IMR-90 (cell line): ENCODE measurements around the gene ARHGEF16. TPM values are rescaled to one million over a fixed set of nuclear protein-coding genes. Genes with fewer than 3 reads are reported as not detected.

Experiments used
- ATAC-seq: fragments of 200-7000 bp; cut with Tn5 transposase; 2 replicates; pipeline ENCODE4 v1.9.1; 2020; ENCODE audit warnings: low read depth, mild to moderate bottlenecking, moderate library complexity
- BruUV-seq: library from RNA; stranded (reverse); fragments of 400-500 nt; replicated peaks from 2 replicates; lab custom pipeline; 2021; lab: Mats Ljungman, UMichigan
- CTCF ChIA-PET: fragments of 300-600 bp; formaldehyde crosslinking; extraction: SDS; loops from one replicate; lab custom pipeline; 2021; ENCODE audit warnings: antibody characterized with exemption; lab: Yijun Ruan, JAX
- POLR2A ChIA-PET: fragments of 300-600 bp; sonication (Branson Sonifier 250); formaldehyde crosslinking; loops from one replicate; lab custom pipeline; 2022; ENCODE audit warnings: antibody characterized with exemption; ENCODE audit not compliant: unreplicated experiment; lab: Charles Lee
- DNase-seq: peaks from one replicate; pipeline ENCODE4 v3.0.0; 2013
- H2AFZ ChIP-seq: replicated peaks from 2 replicates; pipeline ENCODE3; 2013; ENCODE audit warnings: low read length, mild to moderate bottlenecking; ENCODE audit not compliant: poor library complexity
- H2AK5ac ChIP-seq: 2 replicates; pipeline ENCODE4 v1.6.1; 2013; ENCODE audit warnings: low read depth, low read length, inconsistent platforms
- H2AK9ac ChIP-seq: replicated peaks from 2 replicates; pipeline ENCODE3; 2013; ENCODE audit warnings: mild to moderate bottlenecking, low read depth, low read length, moderate library complexity; ENCODE audit not compliant: poor library complexity
- H2BK120ac ChIP-seq: 2 replicates; pipeline ENCODE4 v1.6.1; 2013; ENCODE audit warnings: low read depth, low read length, inconsistent platforms
- H2BK15ac ChIP-seq: 3 replicates; pipeline ENCODE4 v1.6.1; 2013; ENCODE audit warnings: low read depth, low read length, inconsistent platforms
- H2BK20ac ChIP-seq: 2 replicates; pipeline ENCODE4 v1.6.1; 2013; ENCODE audit warnings: low read depth, mild to moderate bottlenecking, inconsistent platforms, low read length, moderate library complexity
- H2BK5ac ChIP-seq: 2 replicates; pipeline ENCODE4 v1.6.1; 2013; ENCODE audit warnings: mild to moderate bottlenecking, low read depth, low read length, inconsistent platforms; ENCODE audit not compliant: poor library complexity, severe bottlenecking
- H3K14ac ChIP-seq: replicated peaks from 2 replicates; pipeline ENCODE4 v1.6.1; 2013; ENCODE audit warnings: low read depth, low read length, inconsistent platforms
- H3K18ac ChIP-seq: 2 replicates; pipeline ENCODE4 v1.6.1; 2013; ENCODE audit warnings: low read depth, low read length, control low read depth
- H3K23ac ChIP-seq: 2 replicates; pipeline ENCODE4 v1.6.1; 2013; ENCODE audit warnings: low read depth, low read length, inconsistent platforms
- H3K27ac ChIP-seq: 2 replicates; pipeline ENCODE4 v1.5.1; 2013; ENCODE audit warnings: mild to moderate bottlenecking, control low read depth, low read length; ENCODE audit not compliant: insufficient read depth
- H3K27me3 ChIP-seq: 2 replicates; pipeline ENCODE4 v1.6.1; 2013; ENCODE audit warnings: low read length; ENCODE audit not compliant: control insufficient read depth, insufficient read depth
- H3K36me3 ChIP-seq: 2 replicates; pipeline ENCODE4 v1.6.1; 2013; ENCODE audit warnings: low read length, mixed read lengths; ENCODE audit not compliant: control insufficient read depth, insufficient read depth
- H3K4ac ChIP-seq: 2 replicates; pipeline ENCODE4 v1.6.1; 2013; ENCODE audit warnings: low read depth, low read length, inconsistent platforms
- H3K4me1 ChIP-seq: 2 replicates; pipeline ENCODE4 v1.6.1; 2013; ENCODE audit warnings: low read length, mixed read lengths; ENCODE audit not compliant: control insufficient read depth, insufficient read depth
- H3K4me2 ChIP-seq: 2 replicates; pipeline ENCODE4 v1.6.1; 2013; ENCODE audit warnings: low read depth, mild to moderate bottlenecking, control low read depth, low read length, moderate library complexity
- H3K4me3 ChIP-seq: 2 replicates; pipeline ENCODE4 v1.5.1; 2013; ENCODE audit warnings: low read depth, mild to moderate bottlenecking, control low read depth, low read length, moderate library complexity; ENCODE audit not compliant: insufficient read depth
- H3K56ac ChIP-seq: 2 replicates; pipeline ENCODE4 v1.6.1; 2013; ENCODE audit warnings: low read length, inconsistent platforms; ENCODE audit not compliant: insufficient read depth; ENCODE audit errors: extremely low read depth
- H3K79me1 ChIP-seq, 2 experiments: 2 replicates each; pipeline ENCODE4 v1.6.1; 2013; ENCODE audit warnings: low read length in 2 of 2, inconsistent platforms in 1 of 2, low read depth in 1 of 2
- H3K9ac ChIP-seq: 2 replicates; pipeline ENCODE4 v1.6.1; 2013; ENCODE audit warnings: low read depth, low read length, control low read depth
- H3K9me1 ChIP-seq: 2 replicates; pipeline ENCODE4 v1.6.1; 2013; ENCODE audit warnings: low read length, inconsistent platforms; ENCODE audit not compliant: insufficient read depth
- H3K9me3 ChIP-seq: 2 replicates; pipeline ENCODE4 v1.6.1; 2013; ENCODE audit warnings: low read length; ENCODE audit not compliant: control insufficient read depth, insufficient read depth
- H4K20me1 ChIP-seq: 2 replicates; pipeline ENCODE4 v1.6.1; 2013; ENCODE audit warnings: low read length, inconsistent platforms; ENCODE audit not compliant: insufficient read depth
- H4K5ac ChIP-seq: 2 replicates; pipeline ENCODE4 v1.6.1; 2013; ENCODE audit warnings: mild to moderate bottlenecking, low read depth, low read length, control low read depth
- H4K8ac ChIP-seq, 2 experiments: 2 replicates each; pipeline ENCODE4 v1.6.1; 2013; ENCODE audit warnings: low read depth in 2 of 2, low read length in 2 of 2, control low read depth in 1 of 2, inconsistent platforms in 1 of 2
- H4K91ac ChIP-seq: 2 replicates; pipeline ENCODE4 v1.6.1; 2013; ENCODE audit warnings: low read depth, low read length, inconsistent platforms; ENCODE audit not compliant: insufficient read depth
- BHLHE40 ChIP-seq: fragments of 150-350 bp; IDR thresholded peaks from 2 replicates; pipeline ENCODE4 v1.6.1; 2016; ENCODE audit warnings: mild to moderate bottlenecking, low read depth, low read length
- CHD1 ChIP-seq: IDR thresholded peaks from 2 replicates; pipeline ENCODE4 v1.6.1; 2012; ENCODE audit warnings: low read depth, low read length, improper control_type of control experiment
- MAFK ChIP-seq: IDR thresholded peaks from 2 replicates; pipeline ENCODE4 v1.6.1; 2012; ENCODE audit warnings: low read depth, low read length, improper control_type of control experiment
- MAZ ChIP-seq: IDR thresholded peaks from 2 replicates; pipeline ENCODE4 v1.6.1; 2012; ENCODE audit warnings: low read depth, mild to moderate bottlenecking, low read length, improper control_type of control experiment, moderate library complexity, borderline replicate concordance
- USF2 ChIP-seq: fragments of 150-350 bp; IDR thresholded peaks from 2 replicates; pipeline ENCODE4 v1.6.1; 2017; ENCODE audit warnings: mild to moderate bottlenecking, antibody characterized with exemption, low read length, low read depth
- WGBS, 2 experiments: methylation state at CpG; one replicate each; pipeline versions ENCODE4 v1.1.5 to v1.1.7; 2013; ENCODE audit warnings: missing lambda C conversion rate in 2 of 2; ENCODE audit not compliant: insufficient read length in 1 of 2; ENCODE audit errors: extremely low coverage in 2 of 2; 5-methylcytosine and 5-hydroxymethylcytosine counted together
- dilution Hi-C: fragments of 300-500 bp; cut with HindIII; formaldehyde crosslinking; loops from one replicate; pipeline ENCODE4 v1.14.3; 2018; ENCODE audit warnings: low sequenced_read_pairs; ENCODE audit not compliant: unreplicated experiment
- in situ Hi-C: fragments of 300-500 bp; cut with MboI; formaldehyde crosslinking; loops from 3 replicates; pipeline ENCODE4 v1.14.3; 2019; ENCODE audit warnings: low sequenced_read_pairs, inconsistent platforms, mixed read lengths
- intact Hi-C: fragments of 100-400 bp; cut with micrococcal nuclease; formaldehyde crosslinking; loops from 2 replicates; pipeline ENCODE4 v1.10.0; 2022
- polyA plus RNA-seq, 3 experiments: library from polyadenylated mRNA; depleted of rRNA; stranded (reverse); fragments of >200 nt; gene quantifications; 2 replicates each; pipeline ENCODE4 v1.2.3, GENCODE V29; 2012; ENCODE audit warnings: low replicate concordance in 1 of 3
- total RNA-seq: library from RNA; depleted of rRNA; stranded (reverse); fragments of >200 nt; gene quantifications from 2 replicates; pipeline ENCODE4 v1.2.3, GENCODE V29; 2012
- TF ChIP-seq, protein P1 (sequence below): conservative IDR thresholded peaks from 2 replicates; pipeline ENCODE4 v1.5.1; 2012; ENCODE audit warnings: mild to moderate bottlenecking, low read depth, low read length, improper control_type of control experiment

ARHGEF16 gene
- total and polyA plus RNA-seq, 2 of the 4 experiments (the other 2 are of a cell fraction) = 0.18 to 0.39 TPM

DNA sequence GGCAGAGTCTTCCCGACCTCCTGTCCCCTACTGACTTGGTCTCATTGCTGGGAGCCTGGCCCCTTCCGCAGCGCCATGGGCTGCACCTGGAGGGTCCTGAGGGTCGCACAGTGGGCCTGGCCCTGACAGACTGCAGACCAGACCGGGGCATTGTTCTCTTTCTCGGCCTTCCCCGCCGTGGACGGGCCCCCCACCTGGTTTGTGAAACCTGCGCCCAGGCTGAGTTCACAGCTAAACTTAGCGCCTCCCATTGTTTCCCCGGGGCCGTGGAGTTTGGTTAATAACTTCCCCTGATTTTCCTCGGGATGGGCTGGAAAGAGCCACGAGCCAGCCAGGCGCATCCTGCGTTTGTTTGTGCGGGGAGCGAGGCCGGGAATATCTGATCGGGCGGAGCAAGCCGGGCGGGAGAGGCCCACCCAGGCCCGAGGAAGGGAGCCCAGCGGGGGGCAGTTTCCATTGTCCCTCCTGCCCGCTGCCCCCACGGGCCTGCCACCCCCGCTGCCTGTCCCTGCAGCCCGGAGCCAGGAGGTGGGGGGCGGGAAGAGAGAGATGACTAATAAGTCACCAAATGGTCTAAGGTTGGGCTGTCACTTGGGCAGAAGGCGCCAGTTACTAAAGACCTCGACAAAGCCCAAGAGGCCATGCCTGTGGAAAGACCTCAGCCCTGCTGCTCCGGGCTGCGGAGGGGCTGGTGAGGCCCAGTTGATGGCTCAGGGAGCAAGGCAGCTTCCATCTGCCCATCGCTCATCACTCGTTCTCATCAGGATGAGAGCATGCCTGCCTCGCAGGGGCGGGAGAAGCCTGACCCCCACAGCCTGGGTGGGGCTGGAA is 39.0 kb upstream of the ARHGEF16 start:
- H3K23ac ChIP-seq = no peak overlapping the region
- no peak overlapping the region for H3K56ac ChIP-seq
- H2BK15ac ChIP-seq = no peak overlapping the region
- no peak overlapping the region for H3K9ac ChIP-seq
- WGBS, 2 experiments = 42% methylated on average over 6 of the region's 39 CpGs; no CpG with 5 or more reads in 1 of the 2 experiments
- H3K4me1 ChIP-seq = no peaks in the 10 kb centered on the region
- no peak overlapping the region for H3K27ac ChIP-seq
- ATAC-seq (no peak), DNase-seq (no peak)
- no peak overlapping the region for H3K4me2 ChIP-seq
- no peak overlapping the region for H3K18ac ChIP-seq
- H3K4me3 ChIP-seq = no peak overlapping the region
- dilution Hi-C loops (no loop called here), intact Hi-C loops (no loop called here), in situ Hi-C loops (no loop called here)
- no peak overlapping the region for H4K8ac ChIP-seq
- H2BK20ac ChIP-seq = no peak overlapping the region
- H2AK5ac ChIP-seq = no peak overlapping the region
- H2BK5ac ChIP-seq = no peak overlapping the region
- no peak overlapping the region for H2AK9ac ChIP-seq
- no peak overlapping the region for H3K14ac ChIP-seq
- ChIA-PET POLR2A (no interaction called here), CTCF (no interaction called here)
- H2AFZ ChIP-seq = no peak overlapping the region
- H4K91ac ChIP-seq = no peak overlapping the region
- no peaks in the 10 kb centered on the region; the same call in 1 of the 2 replicates for H3K27me3 ChIP-seq
- BruUV-seq = no TSS peak
- H4K5ac ChIP-seq = no peak overlapping the region
- H3K9me1 ChIP-seq = no peaks in the 10 kb centered on the region
- no peaks in the 10 kb centered on the region for H3K36me3 ChIP-seq
- H3K4ac ChIP-seq = no peak overlapping the region
- peaks cover 7% of the 10 kb centered on the region; the same call in 1 of the 2 replicates for H3K9me3 ChIP-seq
- H4K20me1 ChIP-seq = no peaks in the 10 kb centered on the region
- TF ChIP-seq USF2 (no peak), CHD1 (no peak), MAFK (no peak), BHLHE40 (no peak), MAZ (no peak)
- TF ChIP-seq, protein P1, sequence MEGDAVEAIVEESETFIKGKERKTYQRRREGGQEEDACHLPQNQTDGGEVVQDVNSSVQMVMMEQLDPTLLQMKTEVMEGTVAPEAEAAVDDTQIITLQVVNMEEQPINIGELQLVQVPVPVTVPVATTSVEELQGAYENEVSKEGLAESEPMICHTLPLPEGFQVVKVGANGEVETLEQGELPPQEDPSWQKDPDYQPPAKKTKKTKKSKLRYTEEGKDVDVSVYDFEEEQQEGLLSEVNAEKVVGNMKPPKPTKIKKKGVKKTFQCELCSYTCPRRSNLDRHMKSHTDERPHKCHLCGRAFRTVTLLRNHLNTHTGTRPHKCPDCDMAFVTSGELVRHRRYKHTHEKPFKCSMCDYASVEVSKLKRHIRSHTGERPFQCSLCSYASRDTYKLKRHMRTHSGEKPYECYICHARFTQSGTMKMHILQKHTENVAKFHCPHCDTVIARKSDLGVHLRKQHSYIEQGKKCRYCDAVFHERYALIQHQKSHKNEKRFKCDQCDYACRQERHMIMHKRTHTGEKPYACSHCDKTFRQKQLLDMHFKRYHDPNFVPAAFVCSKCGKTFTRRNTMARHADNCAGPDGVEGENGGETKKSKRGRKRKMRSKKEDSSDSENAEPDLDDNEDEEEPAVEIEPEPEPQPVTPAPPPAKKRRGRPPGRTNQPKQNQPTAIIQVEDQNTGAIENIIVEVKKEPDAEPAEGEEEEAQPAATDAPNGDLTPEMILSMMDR = no peak
- no peak overlapping the region for H2BK120ac ChIP-seq
- no peaks in the 10 kb centered on the region for H3K79me1 ChIP-seq
